ENCODE results near the gene PRKG1.

The PRKG1 gene

GRCh38 chr10:51462076-51462779 lies 387.9 kb downstream of the PRKG1 start:
- DNase-seq: no peak

- peak; percentile 17 for DNase-seq
Measured at GRCh38 chr10:51468424-51468823, 394.1 kb downstream of the PRKG1 start.

GRCh38 chr10:51469686-51470085 lies 395.4 kb downstream of the PRKG1 start:
- DNase-seq: no peak

GRCh38 chr10:51471271-51471670 lies 397.0 kb downstream of the PRKG1 start:
- no peak for DNase-seq

- no peak for DNase-seq
Measured at GRCh38 chr10:51472154-51472553, 397.9 kb downstream of the PRKG1 start.

GRCh38 chr10:51479711-51480110 lies 405.4 kb downstream of the PRKG1 start:
- no peak for DNase-seq

GRCh38 chr10:51485668-51486067 lies 411.4 kb downstream of the PRKG1 start:
- DNase-seq: no peak

GRCh38 chr10:51487576-51487975 lies 413.3 kb downstream of the PRKG1 start:
- DNase-seq: no peak

GRCh38 chr10:51488766-51489408 lies 414.6 kb downstream of the PRKG1 start:
- no peak for DNase-seq

- no peak for DNase-seq
Measured at GRCh38 chr10:51498424-51498823, 424.1 kb downstream of the PRKG1 start.

GRCh38 chr10:51501396-51501795 lies 427.1 kb downstream of the PRKG1 start:
- DNase-seq: no peak

GRCh38 chr10:51502124-51502523 lies 427.8 kb downstream of the PRKG1 start:
- no peak for DNase-seq

- no peak for DNase-seq
Measured at GRCh38 chr10:51503378-51503777, 429.1 kb downstream of the PRKG1 start.

- no peak for DNase-seq
Measured at GRCh38 chr10:51507476-51507875, 433.2 kb downstream of the PRKG1 start.

- no peak for DNase-seq
Measured at GRCh38 chr10:51508156-51508555, 433.9 kb downstream of the PRKG1 start.

- DNase-seq: no peak
Measured at GRCh38 chr10:51510231-51510630, 435.9 kb downstream of the PRKG1 start.

GRCh38 chr10:51521605-51522004 lies 447.3 kb downstream of the PRKG1 start:
- DNase-seq: no peak

- DNase-seq: no peak
Measured at GRCh38 chr10:51522858-51523257, 448.6 kb downstream of the PRKG1 start.

GRCh38 chr10:51523440-51523839 lies 449.2 kb downstream of the PRKG1 start:
- no peak for DNase-seq

- DNase-seq: no peak
Measured at GRCh38 chr10:51524041-51524440, 449.8 kb downstream of the PRKG1 start.

GRCh38 chr10:51527522-51528219 lies 453.4 kb downstream of the PRKG1 start:
- no peak for DNase-seq

GRCh38 chr10:51528527-51528926 lies 454.2 kb downstream of the PRKG1 start:
- DNase-seq: no peak

- DNase-seq: no peak
Measured at GRCh38 chr10:51530541-51530940, 456.3 kb downstream of the PRKG1 start.

GRCh38 chr10:51532044-51532443 lies 457.8 kb downstream of the PRKG1 start:
- no peak for DNase-seq

Data from NCI-H2081 treated with DMSO at 0.1 percent for 48 hours (cell line).